Fibroblast of lung (primary cell): ENCODE data around the gene ARFIP2. TPM values are rescaled to one million over a fixed set of nuclear protein-coding genes. Genes with fewer than 3 reads are reported as not detected.
"Not testable (repeated sequence)": the region's sequence is repeated elsewhere in the genome, so short reads cannot be mapped to it uniquely, and the experiment has no call there.

Source experiments
- DNase-seq, 2 donors: peaks; one replicate each; pipeline versions ENCODE4 v3.0.0 to v3.0.0-alpha.2; 2010; ENCODE audit warnings: low read depth in 2 of 2
- H2AFZ ChIP-seq: 2 replicates; pipeline ENCODE4 v1.5.1; 2012; ENCODE audit warnings: low read length, control low read depth, inconsistent platforms
- H3K27ac ChIP-seq: 2 replicates; pipeline ENCODE4 v1.5.1; 2011; ENCODE audit warnings: low read length, control low read depth; ENCODE audit not compliant: insufficient read depth
- H3K27me3 ChIP-seq: 2 replicates; pipeline ENCODE4 v1.5.1; 2011; ENCODE audit warnings: mild to moderate bottlenecking, low read length; ENCODE audit not compliant: control insufficient read depth, insufficient read depth
- H3K36me3 ChIP-seq: 2 replicates; pipeline ENCODE4 v1.5.1; 2011; ENCODE audit warnings: low read length; ENCODE audit not compliant: control insufficient read depth, insufficient read depth
- H3K4me1 ChIP-seq: 2 replicates; pipeline ENCODE4 v1.5.1; 2011; ENCODE audit warnings: low read length; ENCODE audit not compliant: control insufficient read depth, insufficient read depth; ENCODE audit errors: extremely low read depth
- H3K4me2 ChIP-seq: 2 replicates; pipeline ENCODE4 v1.5.1; 2011; ENCODE audit warnings: low read length, control low read depth; ENCODE audit not compliant: insufficient read depth; ENCODE audit errors: extremely low read depth
- H3K4me3 ChIP-seq, 4 experiments: fragments of 200-600 bp in 1 of 4; sonication (generic) in 1 of 4; replicated peaks in 1 of 4; 2 replicates each; pipeline ENCODE4 v1.5.1; 2011 to 2016; ENCODE audit warnings: low read length in 4 of 4, low read depth in 3 of 4, mild to moderate bottlenecking in 3 of 4, control low read depth in 2 of 4, inconsistent platforms in 1 of 4, mixed read lengths in 1 of 4; ENCODE audit not compliant: insufficient read depth in 1 of 4; ENCODE audit errors: control extremely low read depth in 1 of 4
- H3K79me2 ChIP-seq: 2 replicates; pipeline ENCODE4 v1.5.1; 2012; ENCODE audit warnings: mild to moderate bottlenecking, low read length, inconsistent platforms; ENCODE audit not compliant: control insufficient read depth, insufficient read depth
- H3K9ac ChIP-seq: 2 replicates; pipeline ENCODE4 v1.5.1; 2011; ENCODE audit warnings: mild to moderate bottlenecking, low read length, control low read depth; ENCODE audit not compliant: insufficient read depth
- H3K9me3 ChIP-seq: 2 replicates; pipeline ENCODE4 v1.5.1; 2012; ENCODE audit warnings: low read depth, low read length; ENCODE audit not compliant: control insufficient read depth, insufficient read depth
- H4K20me1 ChIP-seq: 2 replicates; pipeline ENCODE4 v1.5.1; 2011; ENCODE audit warnings: low read length; ENCODE audit not compliant: control insufficient read depth, insufficient read depth; ENCODE audit errors: extremely low read depth
- EZH2 ChIP-seq: IDR thresholded peaks from 2 replicates; pipeline ENCODE4 v1.5.1; 2012; ENCODE audit warnings: low read length, control low read depth, mild to moderate bottlenecking; ENCODE audit errors: missing control alignments
- polyA plus RNA-seq, 2 donors: library from polyadenylated mRNA; depleted of rRNA in 1 of 2; stranded (reverse) in 1 of 2; unstranded in 1 of 2; fragments of >200 nt; gene quantifications; 2 replicates each; pipeline ENCODE4 v1.2.1, GENCODE V29; 2011 to 2012; ENCODE audit warnings: missing spikeins in 1 of 2
- total RNA-seq: library from RNA; depleted of rRNA; stranded (reverse); fragments of >200 nt; gene quantifications from 2 replicates; pipeline ENCODE4 v1.2.1, GENCODE V29; 2014
- TF ChIP-seq, protein P1 (sequence below), 2 donors: IDR thresholded peaks in 1 of 2; conservative IDR thresholded peaks in 1 of 2; 1 replicate in 1 of 2; 2 replicates in 1 of 2; pipeline ENCODE4 v1.5.1; 2011 to 2012; ENCODE audit warnings: low read length in 2 of 2, control low read depth in 1 of 2, inconsistent platforms in 1 of 2, low read depth in 1 of 2, mild to moderate bottlenecking in 1 of 2

Gene ARFIP2
- total and polyA plus RNA-seq, 2 donors (not counting 1 experiment from before 2014, with no cell fraction given): 47.6 to 75.5 TPM

DNA sequence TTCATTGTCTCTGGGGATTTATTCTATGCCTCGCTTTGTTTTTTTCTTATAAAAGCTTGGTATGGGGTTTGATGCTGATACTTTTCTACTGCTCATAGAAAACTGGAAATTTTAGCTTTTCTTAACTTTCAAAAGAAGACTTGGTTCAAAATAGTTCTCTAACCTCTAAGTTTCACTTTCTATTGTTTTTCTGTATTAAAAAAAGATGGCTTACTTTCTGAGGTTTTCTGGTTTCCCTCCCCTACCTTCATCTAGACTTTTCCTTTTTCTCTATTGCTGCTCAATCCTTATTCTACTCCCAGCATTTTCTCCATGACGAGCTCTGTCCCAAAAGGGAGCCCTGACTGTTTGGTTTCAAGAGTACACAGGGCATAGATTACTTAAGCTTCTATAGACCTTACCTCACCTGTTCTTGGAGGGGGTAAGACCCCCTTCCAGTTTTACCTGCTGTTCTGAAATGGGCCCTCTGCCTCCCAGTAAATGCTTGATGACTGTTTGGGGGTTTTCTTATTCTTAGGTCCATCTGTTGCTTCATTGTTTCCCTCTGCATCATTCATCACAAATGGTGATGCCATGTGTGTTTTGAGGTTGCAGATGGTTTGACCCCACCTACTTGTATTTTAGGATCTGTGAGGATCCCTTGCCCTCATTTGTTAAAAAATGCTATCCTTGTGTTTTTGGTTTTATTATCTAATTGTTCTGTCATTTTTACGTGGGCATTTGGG, 45.4 kb upstream of the ARFIP2 start:
- no peaks in the 10 kb centered on the region for H4K20me1 ChIP-seq
- H3K4me2 ChIP-seq: no peak overlapping the region
- no peaks in the 10 kb centered on the region for H3K27me3 ChIP-seq
- no peaks in the 10 kb centered on the region for H3K9me3 ChIP-seq
- DNase-seq: no peak
- no peak for TF ChIP-seq EZH2
- TF ChIP-seq, protein P1, sequence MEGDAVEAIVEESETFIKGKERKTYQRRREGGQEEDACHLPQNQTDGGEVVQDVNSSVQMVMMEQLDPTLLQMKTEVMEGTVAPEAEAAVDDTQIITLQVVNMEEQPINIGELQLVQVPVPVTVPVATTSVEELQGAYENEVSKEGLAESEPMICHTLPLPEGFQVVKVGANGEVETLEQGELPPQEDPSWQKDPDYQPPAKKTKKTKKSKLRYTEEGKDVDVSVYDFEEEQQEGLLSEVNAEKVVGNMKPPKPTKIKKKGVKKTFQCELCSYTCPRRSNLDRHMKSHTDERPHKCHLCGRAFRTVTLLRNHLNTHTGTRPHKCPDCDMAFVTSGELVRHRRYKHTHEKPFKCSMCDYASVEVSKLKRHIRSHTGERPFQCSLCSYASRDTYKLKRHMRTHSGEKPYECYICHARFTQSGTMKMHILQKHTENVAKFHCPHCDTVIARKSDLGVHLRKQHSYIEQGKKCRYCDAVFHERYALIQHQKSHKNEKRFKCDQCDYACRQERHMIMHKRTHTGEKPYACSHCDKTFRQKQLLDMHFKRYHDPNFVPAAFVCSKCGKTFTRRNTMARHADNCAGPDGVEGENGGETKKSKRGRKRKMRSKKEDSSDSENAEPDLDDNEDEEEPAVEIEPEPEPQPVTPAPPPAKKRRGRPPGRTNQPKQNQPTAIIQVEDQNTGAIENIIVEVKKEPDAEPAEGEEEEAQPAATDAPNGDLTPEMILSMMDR (conservative IDR thresholded peaks at IDR 0.05 in 1 of 2, IDR thresholded peaks at IDR 0.05 in 1 of 2; ENCODE audit: low read depth in 1 of 2, low read length in 2 of 2): no peak
- peaks cover 3% of the 10 kb centered on the region for H3K4me1 ChIP-seq
- H3K4me3 ChIP-seq: no peak overlapping the region
- no peaks in the 10 kb centered on the region for H3K79me2 ChIP-seq
- no peak overlapping the region for H3K9ac ChIP-seq
- H3K36me3 ChIP-seq: no peaks in the 10 kb centered on the region
- H2AFZ ChIP-seq: no peak overlapping the region
- H3K27ac ChIP-seq: no peak overlapping the region

DNA sequence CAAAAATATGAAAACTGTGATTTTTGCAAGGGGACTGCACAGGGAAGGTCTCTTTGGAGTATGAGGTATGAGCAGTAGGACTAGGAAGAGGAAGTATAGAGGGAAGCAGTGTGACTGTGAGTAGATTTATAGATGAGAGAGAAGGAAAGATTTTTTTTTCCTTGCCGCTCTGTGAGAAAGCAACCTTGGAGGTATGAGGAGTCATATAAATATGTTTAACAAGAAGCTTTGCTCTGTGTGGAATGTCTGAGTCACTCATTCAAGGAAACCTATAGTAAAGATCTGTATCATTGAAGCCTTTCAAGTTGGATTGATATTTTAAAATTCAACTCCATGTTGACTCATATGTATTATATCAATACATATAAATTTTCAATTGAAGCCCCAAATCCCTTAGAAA, 42.1 kb upstream of the ARFIP2 start:
- peak in 1 of 2 donors; percentile 78 for DNase-seq
- TF ChIP-seq, protein P1 (conservative IDR thresholded peaks at IDR 0.05 in 1 of 2, IDR thresholded peaks at IDR 0.05 in 1 of 2; ENCODE audit: low read depth in 1 of 2, low read length in 2 of 2): no peak
- TF ChIP-seq EZH2: no peak
- Histone ChIP-seq H2AFZ (no peak overlapping the region), H3K9me3 (no peaks in the 10 kb centered on the region), H3K4me1 (peaks cover 3% of the 10 kb centered on the region), H3K4me2 (peak overlapping the region; percentile 9), H3K27me3 (no peaks in the 10 kb centered on the region), H3K79me2 (no peaks in the 10 kb centered on the region), H4K20me1 (no peaks in the 10 kb centered on the region), H3K9ac (no peak overlapping the region), H3K36me3 (no peaks in the 10 kb centered on the region), H3K27ac (no peak overlapping the region), H3K4me3 (no peak overlapping the region)

DNA sequence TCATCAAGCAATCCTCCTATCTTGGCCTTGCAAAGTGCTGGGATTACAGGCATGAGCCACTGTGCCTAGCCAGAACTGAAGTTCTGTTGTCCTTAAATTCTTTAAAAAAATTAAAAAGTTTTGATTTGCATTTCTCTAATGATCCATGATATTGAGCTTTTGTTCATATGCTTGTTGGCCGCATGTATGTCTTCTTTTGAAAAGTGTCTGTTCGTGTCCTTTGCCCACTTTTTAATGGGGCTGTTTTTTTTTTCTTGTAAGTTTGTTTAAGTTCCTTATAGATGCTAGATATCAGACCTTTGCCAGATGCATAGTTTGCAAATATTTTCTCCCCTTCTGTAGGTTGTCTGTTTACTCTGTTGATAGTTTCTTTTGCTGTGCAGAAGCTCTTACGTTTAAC, 40.8 kb upstream of the ARFIP2 start:
- not testable (repeated sequence) for H3K9ac ChIP-seq, DNase-seq, H3K27ac ChIP-seq, H3K4me2 ChIP-seq, H2AFZ ChIP-seq, H4K20me1 ChIP-seq, H3K36me3 ChIP-seq, H3K27me3 ChIP-seq, H3K4me1 ChIP-seq, H3K4me3 ChIP-seq, H3K9me3 ChIP-seq, H3K79me2 ChIP-seq
